Measurements from ENCODE around the gene FNBP1.

DNA sequence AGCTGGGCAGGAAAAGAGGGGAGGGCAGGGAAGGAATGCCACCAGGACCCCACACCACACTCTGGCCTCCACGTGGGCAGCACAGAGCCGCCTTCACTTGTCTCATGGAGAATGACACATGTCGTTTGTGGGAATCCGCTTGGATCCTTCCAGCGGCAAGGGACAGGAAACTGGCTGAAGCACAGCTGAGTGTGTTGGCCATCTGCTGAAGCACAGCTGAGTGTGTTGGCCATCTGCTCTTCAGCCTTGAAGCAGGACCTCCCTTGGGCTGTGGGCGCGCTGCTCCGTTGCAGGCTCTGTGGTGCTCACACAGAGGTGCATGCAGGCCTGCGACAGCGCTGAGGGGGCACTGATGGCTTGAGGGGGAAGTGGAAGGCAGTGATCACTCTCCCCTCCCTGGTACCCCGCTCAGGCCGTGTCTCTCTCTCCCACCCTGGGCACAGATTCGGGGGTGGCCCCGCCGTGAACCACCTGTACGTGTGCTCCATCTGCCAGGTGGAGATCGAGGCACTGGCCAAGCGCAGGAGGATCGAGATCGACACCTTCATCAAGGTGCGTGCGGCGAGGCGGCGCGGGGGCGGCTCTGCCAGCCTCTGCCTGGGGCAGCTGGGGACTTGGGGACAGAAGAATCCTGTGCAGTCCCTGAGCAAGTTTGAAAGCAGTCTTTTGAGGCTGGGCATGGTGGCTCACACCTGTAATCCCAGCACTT is 167.1 kb downstream of the FNBP1 start:
- TF ChIP-seq, protein P1, sequence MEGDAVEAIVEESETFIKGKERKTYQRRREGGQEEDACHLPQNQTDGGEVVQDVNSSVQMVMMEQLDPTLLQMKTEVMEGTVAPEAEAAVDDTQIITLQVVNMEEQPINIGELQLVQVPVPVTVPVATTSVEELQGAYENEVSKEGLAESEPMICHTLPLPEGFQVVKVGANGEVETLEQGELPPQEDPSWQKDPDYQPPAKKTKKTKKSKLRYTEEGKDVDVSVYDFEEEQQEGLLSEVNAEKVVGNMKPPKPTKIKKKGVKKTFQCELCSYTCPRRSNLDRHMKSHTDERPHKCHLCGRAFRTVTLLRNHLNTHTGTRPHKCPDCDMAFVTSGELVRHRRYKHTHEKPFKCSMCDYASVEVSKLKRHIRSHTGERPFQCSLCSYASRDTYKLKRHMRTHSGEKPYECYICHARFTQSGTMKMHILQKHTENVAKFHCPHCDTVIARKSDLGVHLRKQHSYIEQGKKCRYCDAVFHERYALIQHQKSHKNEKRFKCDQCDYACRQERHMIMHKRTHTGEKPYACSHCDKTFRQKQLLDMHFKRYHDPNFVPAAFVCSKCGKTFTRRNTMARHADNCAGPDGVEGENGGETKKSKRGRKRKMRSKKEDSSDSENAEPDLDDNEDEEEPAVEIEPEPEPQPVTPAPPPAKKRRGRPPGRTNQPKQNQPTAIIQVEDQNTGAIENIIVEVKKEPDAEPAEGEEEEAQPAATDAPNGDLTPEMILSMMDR (conservative IDR thresholded peaks at IDR 0.05): no peak
- no peak for TF ChIP-seq ZFX (IDR thresholded peaks at IDR 0.05)
